SH-SY5Y (cell line): ENCODE data around the gene TAF6.

Source experiments
- GATA2 ChIP-seq: IDR thresholded peaks from 2 replicates; pipeline ENCODE4 v1.6.1; 2011; ENCODE audit warnings: mild to moderate bottlenecking, low read depth, low read length
- GATA3 ChIP-seq: IDR thresholded peaks from 2 replicates; pipeline ENCODE4 v1.6.1; 2011; ENCODE audit warnings: low read depth, mild to moderate bottlenecking, low read length, moderate library complexity

GRCh38 chr7:100126239-100126930 is 7.2 kb upstream of the TAF6 start:
- no peak for TF ChIP-seq GATA2
- no peak for TF ChIP-seq GATA3
